GM12892 (cell line): ENCODE measurements around the gene NID1.

Experiments used
- POLR2A ChIP-seq: IDR thresholded peaks from 2 replicates; pipeline ENCODE4 v1.6.1; 2011; ENCODE audit warnings: low read depth, low read length, control low read depth
- POLR2AphosphoS5 ChIP-seq: IDR thresholded peaks from 2 replicates; pipeline ENCODE4 v1.6.1; 2011; ENCODE audit warnings: low read depth, low read length, control low read depth
- TAF1 ChIP-seq: IDR thresholded peaks from 2 replicates; pipeline ENCODE4 v1.6.1; 2011; ENCODE audit warnings: low read depth, mild to moderate bottlenecking, control low read depth, low read length, borderline replicate concordance

GRCh38 chr1:236090741-236091147, 25.9 kb upstream of the NID1 start:
- TF ChIP-seq POLR2AphosphoS5: no peak
- no peak for TF ChIP-seq POLR2A
- no peak for TF ChIP-seq TAF1
